Glutamatergic neuron (in vitro differentiated cells): ENCODE measurements around the gene ZNF518A. TPM values are rescaled to one million over a fixed set of nuclear protein-coding genes. Genes with fewer than 3 reads are reported as not detected.

Source experiments
- DNase-seq: peaks from one replicate; pipeline ENCODE4 v3.0.0; 2022
- H3K27ac Mint-ChIP-seq: one replicate; pipeline ENCODE4 v1.8.0; 2020; ENCODE audit warnings: mild to moderate bottlenecking, mixed read lengths, inconsistent platforms; ENCODE audit not compliant: unreplicated experiment
- H3K27me3 Mint-ChIP-seq: one replicate; pipeline ENCODE4 v1.8.0; 2020; ENCODE audit warnings: mild to moderate bottlenecking, moderate library complexity, mixed read lengths, inconsistent platforms; ENCODE audit not compliant: unreplicated experiment
- H3K36me3 Mint-ChIP-seq: one replicate; pipeline ENCODE4 v1.8.0; 2020; ENCODE audit warnings: mild to moderate bottlenecking, mixed read lengths, inconsistent platforms; ENCODE audit not compliant: unreplicated experiment
- H3K4me1 Mint-ChIP-seq: one replicate; pipeline ENCODE4 v1.8.0; 2020; ENCODE audit warnings: mild to moderate bottlenecking, low read depth, mixed read lengths, inconsistent platforms; ENCODE audit not compliant: unreplicated experiment
- H3K4me3 Mint-ChIP-seq: one replicate; pipeline ENCODE4 v1.8.0; 2020; ENCODE audit warnings: mild to moderate bottlenecking, mixed read lengths, inconsistent platforms; ENCODE audit not compliant: unreplicated experiment
- H3K9me3 Mint-ChIP-seq: one replicate; pipeline ENCODE4 v1.8.0; 2020; ENCODE audit warnings: mild to moderate bottlenecking, moderate library complexity, mixed read lengths, inconsistent platforms; ENCODE audit not compliant: unreplicated experiment
- CTCF ChIP-seq: fragments of 200-600 bp; sonication (generic); IDR thresholded peaks from one replicate; pipeline ENCODE4 v1.5.0; 2021; ENCODE audit not compliant: partially characterized antibody, unreplicated experiment
- total RNA-seq: library from RNA; stranded (reverse); fragmentation: NEBNext Ultra II Directional; extraction: Animal tissue kit (Norgen Biotek cat#: 25700); gene quantifications from one replicate; pipeline ENCODE4 v1.2.1, GENCODE V29; 2021; ENCODE audit not compliant: unreplicated experiment

Gene ZNF518A
- total RNA-seq, 1 donor from 2014 or later = 39.0 TPM

GRCh38 chr10:96208946-96209345 lies 78.8 kb downstream of the ZNF518A start:
- no peaks in the 10 kb centered on the region for H3K27me3 Mint-ChIP-seq
- peaks cover 1% of the 10 kb centered on the region for H3K9me3 Mint-ChIP-seq
- no peaks in the 10 kb centered on the region for H3K4me1 Mint-ChIP-seq
- no peak for TF ChIP-seq CTCF
- no peak overlapping the region for H3K4me3 Mint-ChIP-seq
- H3K36me3 Mint-ChIP-seq = no peaks in the 10 kb centered on the region
- H3K27ac Mint-ChIP-seq = no peak overlapping the region
- no peak for DNase-seq

- H3K27ac Mint-ChIP-seq = no peak overlapping the region
- no peak for TF ChIP-seq CTCF
Measured at GRCh38 chr10:96211764-96212163, 81.7 kb downstream of the ZNF518A start.

GRCh38 chr10:96212911-96213310 lies 82.8 kb downstream of the ZNF518A start:
- H3K9me3 Mint-ChIP-seq = peaks cover 1% of the 10 kb centered on the region
- no peak overlapping the region for H3K4me3 Mint-ChIP-seq
- no peak for DNase-seq
- H3K27me3 Mint-ChIP-seq = peaks cover 2% of the 10 kb centered on the region
- no peak overlapping the region for H3K27ac Mint-ChIP-seq
- H3K36me3 Mint-ChIP-seq = no peaks in the 10 kb centered on the region
- no peak for TF ChIP-seq CTCF
- H3K4me1 Mint-ChIP-seq = no peaks in the 10 kb centered on the region

More at GRCh38 chr10:96211764-96212163, 81.7 kb downstream of the ZNF518A start:
- no peak for DNase-seq
- peaks cover 1% of the 10 kb centered on the region for H3K9me3 Mint-ChIP-seq
- no peak overlapping the region for H3K4me3 Mint-ChIP-seq
- peaks cover 2% of the 10 kb centered on the region for H3K27me3 Mint-ChIP-seq
- H3K4me1 Mint-ChIP-seq = no peaks in the 10 kb centered on the region
- H3K36me3 Mint-ChIP-seq = no peaks in the 10 kb centered on the region

Other genes with a start within 250 kb of the ZNF518A start
- gene CC2D2B, start 222.3 kb upstream of the ZNF518A start, total RNA-seq = not detected
- gene CCNJ, start 86.7 kb upstream of the ZNF518A start, total RNA-seq = 42.9 TPM
- not detected for gene BLNK, start 141.3 kb downstream of the ZNF518A start, total RNA-seq
- not detected for gene DNTT, start 174.1 kb downstream of the ZNF518A start, total RNA-seq
- gene OPALIN, start 228.7 kb downstream of the ZNF518A start, total RNA-seq = not detected